Neural progenitor cell (in vitro differentiated cells): Measurements from ENCODE around the gene PDGFRA. TPM values are rescaled to one million over a fixed set of nuclear protein-coding genes. Genes with fewer than 3 reads are reported as not detected.

Source experiments
- DNase-seq: peaks from one replicate; pipeline ENCODE4 v3.0.0-alpha.2; 2016; ENCODE audit warnings: low spot score
- H2AFZ ChIP-seq: fragments of 200-600 bp; sonication (generic); replicated peaks from 2 replicates; pipeline ENCODE4 v1.6.1; 2016; ENCODE audit warnings: antibody characterized with exemption
- H3F3A ChIP-seq: fragments of 200-600 bp; sonication (generic); 2 replicates; pipeline ENCODE4 v1.6.1; 2016; ENCODE audit warnings: antibody characterized with exemption, low read depth
- H3K27ac ChIP-seq: fragments of 200-600 bp; sonication (generic); 2 replicates; pipeline ENCODE4 v1.5.1; 2016; ENCODE audit warnings: mild to moderate bottlenecking
- H3K27me3 ChIP-seq: fragments of 200-600 bp; sonication (generic); 2 replicates; pipeline ENCODE4 v1.6.1; 2016; ENCODE audit warnings: mild to moderate bottlenecking, moderate library complexity
- H3K36me3 ChIP-seq: fragments of 200-600 bp; sonication (generic); 2 replicates; pipeline ENCODE4 v1.5.1; 2016
- H3K4me1 ChIP-seq: fragments of 200-600 bp; sonication (generic); 2 replicates; pipeline ENCODE4 v1.6.1; 2016; ENCODE audit warnings: mixed run types
- H3K4me2 ChIP-seq: fragments of 200-600 bp; sonication (generic); 2 replicates; pipeline ENCODE4 v1.6.1; 2016
- H3K4me3 ChIP-seq: fragments of 200-600 bp; sonication (generic); 2 replicates; pipeline ENCODE4 v1.5.1; 2016
- H3K79me2 ChIP-seq: fragments of 200-600 bp; sonication (generic); 2 replicates; pipeline ENCODE4 v1.6.1; 2016; ENCODE audit warnings: low read depth
- H3K9ac ChIP-seq: fragments of 200-600 bp; sonication (generic); 2 replicates; pipeline ENCODE4 v1.6.1; 2016
- H3K9me3 ChIP-seq: fragments of 200-600 bp; sonication (generic); 2 replicates; pipeline ENCODE4 v1.5.1; 2016; ENCODE audit warnings: low read depth
- H4K20me1 ChIP-seq: fragments of 200-600 bp; sonication (generic); 2 replicates; pipeline ENCODE4 v1.6.1; 2016; ENCODE audit warnings: low read depth
- H3K27ac Mint-ChIP-seq: 3 replicates; pipeline ENCODE4 v1.8.0; 2021; ENCODE audit warnings: mixed read lengths
- H3K27me3 Mint-ChIP-seq: 2 replicates; pipeline ENCODE4 v1.8.0; 2022; ENCODE audit warnings: low read depth, mild to moderate bottlenecking, inconsistent platforms, moderate library complexity, mixed read lengths; ENCODE audit not compliant: insufficient read depth
- H3K36me3 Mint-ChIP-seq: 3 replicates; pipeline ENCODE4 v1.8.0; 2021; ENCODE audit warnings: mixed read lengths
- H3K4me1 Mint-ChIP-seq: 3 replicates; pipeline ENCODE4 v1.8.0; 2021; ENCODE audit warnings: mixed read lengths
- H3K4me3 Mint-ChIP-seq: 3 replicates; pipeline ENCODE4 v1.8.0; 2021; ENCODE audit warnings: mild to moderate bottlenecking, moderate library complexity, mixed read lengths
- H3K9me3 Mint-ChIP-seq: 3 replicates; pipeline ENCODE4 v1.8.0; 2020; ENCODE audit warnings: mixed read lengths
- EZH2 ChIP-seq: fragments of 200-600 bp; sonication (generic); IDR thresholded peaks from 2 replicates; pipeline ENCODE4 v1.6.1; 2017; ENCODE audit warnings: antibody characterized with exemption, mild to moderate bottlenecking, moderate library complexity
- EZH2phosphoT487 ChIP-seq: fragments of 200-600 bp; sonication (generic); IDR thresholded peaks from 2 replicates; pipeline ENCODE4 v1.6.1; 2017; ENCODE audit warnings: antibody characterized with exemption
- total RNA-seq: library from RNA; depleted of rRNA; stranded (reverse); fragments of >200 nt; gene quantifications from 2 replicates; pipeline ENCODE4 v1.2.3, GENCODE V29; 2015; ENCODE audit warnings: low replicate concordance
- TF ChIP-seq, protein P1 (sequence below): fragments of 200-600 bp; sonication (generic); IDR thresholded peaks from 2 replicates; pipeline ENCODE4 v1.5.1; 2017; ENCODE audit warnings: antibody characterized with exemption, mild to moderate bottlenecking

Gene PDGFRA
- total RNA-seq, 1 donor from 2014 or later, result 2.1 TPM

- no peaks in the 10 kb centered on the region for H3F3A ChIP-seq
- no peak overlapping the region for H2AFZ ChIP-seq
- H3K27me3 ChIP-seq, result no peaks in the 10 kb centered on the region
- Mint-ChIP-seq H3K27me3 (peaks cover 8% of the 10 kb centered on the region), H3K4me1 (no peaks in the 10 kb centered on the region), H3K27ac (no peak overlapping the region), H3K9me3 (peaks cover 28% of the 10 kb centered on the region), H3K36me3 (no peaks in the 10 kb centered on the region), H3K4me3 (no peak overlapping the region)
- no peaks in the 10 kb centered on the region for H3K9me3 ChIP-seq
- no peaks in the 10 kb centered on the region for H3K79me2 ChIP-seq
- TF ChIP-seq EZH2 (no peak), EZH2phosphoT487 (no peak)
- TF ChIP-seq, protein P1, sequence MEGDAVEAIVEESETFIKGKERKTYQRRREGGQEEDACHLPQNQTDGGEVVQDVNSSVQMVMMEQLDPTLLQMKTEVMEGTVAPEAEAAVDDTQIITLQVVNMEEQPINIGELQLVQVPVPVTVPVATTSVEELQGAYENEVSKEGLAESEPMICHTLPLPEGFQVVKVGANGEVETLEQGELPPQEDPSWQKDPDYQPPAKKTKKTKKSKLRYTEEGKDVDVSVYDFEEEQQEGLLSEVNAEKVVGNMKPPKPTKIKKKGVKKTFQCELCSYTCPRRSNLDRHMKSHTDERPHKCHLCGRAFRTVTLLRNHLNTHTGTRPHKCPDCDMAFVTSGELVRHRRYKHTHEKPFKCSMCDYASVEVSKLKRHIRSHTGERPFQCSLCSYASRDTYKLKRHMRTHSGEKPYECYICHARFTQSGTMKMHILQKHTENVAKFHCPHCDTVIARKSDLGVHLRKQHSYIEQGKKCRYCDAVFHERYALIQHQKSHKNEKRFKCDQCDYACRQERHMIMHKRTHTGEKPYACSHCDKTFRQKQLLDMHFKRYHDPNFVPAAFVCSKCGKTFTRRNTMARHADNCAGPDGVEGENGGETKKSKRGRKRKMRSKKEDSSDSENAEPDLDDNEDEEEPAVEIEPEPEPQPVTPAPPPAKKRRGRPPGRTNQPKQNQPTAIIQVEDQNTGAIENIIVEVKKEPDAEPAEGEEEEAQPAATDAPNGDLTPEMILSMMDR, result no peak
- H3K4me2 ChIP-seq, result no peak overlapping the region
- no peaks in the 10 kb centered on the region for H4K20me1 ChIP-seq
- no peak for DNase-seq
- H3K4me1 ChIP-seq, result no peaks in the 10 kb centered on the region
- no peak overlapping the region for H3K9ac ChIP-seq
- peaks cover 3% of the 10 kb centered on the region for H3K36me3 ChIP-seq
- no peak overlapping the region for H3K4me3 ChIP-seq
- H3K27ac ChIP-seq, result no peak overlapping the region
Measured at GRCh38 chr4:54308110-54308509, 79.0 kb downstream of the PDGFRA start.

DNA sequence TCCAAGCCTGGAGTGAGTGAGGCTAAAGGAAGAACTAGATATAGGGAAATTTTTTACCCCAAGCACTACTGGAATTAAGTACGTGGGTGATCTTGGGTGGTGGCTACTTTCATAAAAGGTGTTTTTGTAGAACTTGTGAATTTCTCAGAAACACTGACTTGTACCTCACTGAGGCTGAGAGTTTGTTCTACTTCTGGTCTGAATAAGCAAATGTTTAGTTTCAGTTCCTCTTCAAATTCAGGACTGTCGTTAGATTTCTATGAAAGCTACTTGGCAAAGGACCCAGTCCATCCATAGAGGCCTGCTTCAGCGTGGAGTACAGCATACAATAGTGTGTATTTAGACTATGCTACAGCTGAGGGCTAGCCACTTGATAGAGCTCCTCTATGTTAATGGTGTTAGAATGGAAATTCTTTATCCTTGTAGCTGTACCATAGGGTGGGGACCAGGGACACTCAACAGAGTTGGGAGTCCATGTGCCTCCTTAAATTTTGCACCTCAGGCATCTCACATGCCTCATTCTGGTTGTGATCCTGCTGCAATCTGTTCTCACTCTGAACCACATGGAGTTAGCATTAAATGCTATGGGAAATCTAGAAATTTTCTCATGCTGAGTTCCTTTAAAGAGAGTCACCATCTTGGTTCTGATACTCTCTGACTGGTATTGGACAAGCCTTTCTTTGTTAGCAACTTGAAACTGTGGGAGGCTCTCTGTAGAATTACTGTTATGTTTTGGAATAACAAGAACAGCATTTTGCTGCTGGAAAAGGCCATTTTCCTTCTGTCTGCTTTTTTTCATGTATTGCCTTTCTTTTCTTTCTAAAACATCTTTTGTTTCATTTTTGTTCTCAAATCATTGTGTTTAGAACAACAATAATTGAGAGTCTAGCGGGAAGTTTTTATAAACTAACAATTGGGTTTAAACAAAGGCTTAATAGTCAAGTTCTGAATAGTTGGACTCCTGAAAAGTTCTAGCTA lies 86.8 kb downstream of the PDGFRA start:
- H3K27ac ChIP-seq, result no peak overlapping the region
- no peaks in the 10 kb centered on the region for H3K9me3 ChIP-seq
- H3K36me3 ChIP-seq, result no peaks in the 10 kb centered on the region
- no peak overlapping the region for H2AFZ ChIP-seq
- H3K4me3 Mint-ChIP-seq, result no peak overlapping the region
- H3K4me2 ChIP-seq, result no peak overlapping the region
- H3K9ac ChIP-seq, result no peak overlapping the region
- no peak overlapping the region for H3K27ac Mint-ChIP-seq
- no peaks in the 10 kb centered on the region for H3K4me1 ChIP-seq
- no peak for DNase-seq
- no peaks in the 10 kb centered on the region for H3F3A ChIP-seq
- peaks cover 2% of the 10 kb centered on the region for H3K27me3 Mint-ChIP-seq
- no peaks in the 10 kb centered on the region for H3K36me3 Mint-ChIP-seq
- no peak for TF ChIP-seq EZH2
- TF ChIP-seq EZH2phosphoT487, result no peak
- TF ChIP-seq, protein P1, result no peak
- no peaks in the 10 kb centered on the region for H3K27me3 ChIP-seq
- H4K20me1 ChIP-seq, result no peaks in the 10 kb centered on the region
- H3K9me3 Mint-ChIP-seq, result no peaks in the 10 kb centered on the region
- no peaks in the 10 kb centered on the region for H3K79me2 ChIP-seq
- no peaks in the 10 kb centered on the region for H3K4me1 Mint-ChIP-seq
- H3K4me3 ChIP-seq, result no peak overlapping the region

DNA sequence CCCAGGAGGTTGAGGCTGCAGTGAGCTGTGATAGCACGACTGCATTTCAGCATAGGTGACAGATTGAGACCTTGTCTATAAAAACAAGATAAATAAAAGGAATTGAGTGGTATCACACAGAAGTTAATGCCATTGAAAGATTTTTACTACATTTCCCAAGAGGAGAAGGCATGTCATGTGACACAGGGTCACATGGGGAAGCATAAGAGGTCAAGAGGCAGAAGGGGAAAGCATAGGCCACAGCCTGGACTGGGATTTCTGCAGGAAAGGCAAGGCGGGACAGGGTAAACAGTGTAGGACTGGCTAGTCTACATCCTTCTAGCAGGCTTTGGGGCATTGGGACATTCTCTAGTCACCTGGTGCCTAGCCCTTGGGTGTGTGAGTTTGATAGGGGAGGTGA lies 88.6 kb downstream of the PDGFRA start:
- Histone ChIP-seq H3K4me3 (no peak overlapping the region), H3K36me3 (no peaks in the 10 kb centered on the region), H2AFZ (no peak overlapping the region), H3K27me3 (no peaks in the 10 kb centered on the region), H4K20me1 (no peaks in the 10 kb centered on the region), H3F3A (no peaks in the 10 kb centered on the region), H3K9me3 (no peaks in the 10 kb centered on the region), H3K4me2 (no peak overlapping the region), H3K4me1 (no peaks in the 10 kb centered on the region), H3K9ac (no peak overlapping the region), H3K27ac (no peak overlapping the region), H3K79me2 (no peaks in the 10 kb centered on the region)
- Mint-ChIP-seq H3K36me3 (no peaks in the 10 kb centered on the region), H3K9me3 (no peaks in the 10 kb centered on the region), H3K27me3 (peaks cover 2% of the 10 kb centered on the region), H3K4me3 (no peak overlapping the region), H3K27ac (no peak overlapping the region), H3K4me1 (no peaks in the 10 kb centered on the region)
- TF ChIP-seq EZH2, result no peak
- TF ChIP-seq, protein P1, result no peak
- TF ChIP-seq EZH2phosphoT487, result no peak
- no peak for DNase-seq
